Amniotic epithelial cell (primary cell): ENCODE results near the gene CERS6.
"Not testable (repeated sequence)": the region's sequence is repeated elsewhere in the genome, so short reads cannot be mapped to it uniquely, and the experiment has no call there.

ENCODE experiments used
- DNase-seq: peaks from one replicate; pipeline ENCODE4 v3.0.0-alpha.2; 2010; ENCODE audit warnings: low read depth

Gene CERS6

DNA sequence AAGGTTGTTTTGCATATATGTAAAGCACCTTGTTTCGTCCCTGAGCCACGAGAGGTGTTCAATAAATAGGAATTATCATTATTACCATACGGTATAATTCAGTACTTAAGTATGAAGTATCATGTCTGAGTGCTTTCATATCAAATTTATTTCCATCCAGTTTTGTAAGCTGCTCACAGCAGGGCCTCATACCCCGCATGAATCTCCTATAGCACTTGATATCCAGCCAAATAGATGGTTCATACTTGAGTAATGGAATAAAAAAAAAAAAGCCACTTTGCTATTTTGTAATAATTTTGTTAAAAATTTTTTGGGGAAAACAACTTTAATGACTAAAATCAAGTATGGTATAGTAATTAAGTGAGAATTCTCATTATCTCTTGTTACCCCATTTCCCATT, 185.6 kb downstream of the CERS6 start:
- DNase-seq = peak; percentile 31

DNA sequence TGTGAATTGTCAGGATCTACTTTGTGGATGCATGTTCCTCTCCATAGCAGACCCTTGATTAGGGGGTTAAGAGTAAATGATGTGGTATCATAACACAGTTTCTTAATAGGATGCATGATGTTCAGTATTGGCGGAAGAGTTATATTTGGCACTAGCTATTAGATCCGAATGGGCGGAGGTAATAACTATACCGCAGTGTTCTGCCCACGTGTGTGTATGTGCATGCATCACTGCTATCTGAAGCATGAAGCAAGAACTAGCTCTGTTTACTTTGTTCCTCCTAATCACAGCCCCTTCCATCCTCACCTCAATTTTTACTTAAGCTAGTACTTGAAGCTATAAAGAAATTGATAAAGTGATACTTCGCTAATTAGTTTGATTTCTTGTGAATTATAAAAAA, 186.8 kb downstream of the CERS6 start:
- no peak for DNase-seq

GRCh38 chr2:168643979-168644378, 187.9 kb downstream of the CERS6 start:
- peak; percentile 79 for DNase-seq

DNA sequence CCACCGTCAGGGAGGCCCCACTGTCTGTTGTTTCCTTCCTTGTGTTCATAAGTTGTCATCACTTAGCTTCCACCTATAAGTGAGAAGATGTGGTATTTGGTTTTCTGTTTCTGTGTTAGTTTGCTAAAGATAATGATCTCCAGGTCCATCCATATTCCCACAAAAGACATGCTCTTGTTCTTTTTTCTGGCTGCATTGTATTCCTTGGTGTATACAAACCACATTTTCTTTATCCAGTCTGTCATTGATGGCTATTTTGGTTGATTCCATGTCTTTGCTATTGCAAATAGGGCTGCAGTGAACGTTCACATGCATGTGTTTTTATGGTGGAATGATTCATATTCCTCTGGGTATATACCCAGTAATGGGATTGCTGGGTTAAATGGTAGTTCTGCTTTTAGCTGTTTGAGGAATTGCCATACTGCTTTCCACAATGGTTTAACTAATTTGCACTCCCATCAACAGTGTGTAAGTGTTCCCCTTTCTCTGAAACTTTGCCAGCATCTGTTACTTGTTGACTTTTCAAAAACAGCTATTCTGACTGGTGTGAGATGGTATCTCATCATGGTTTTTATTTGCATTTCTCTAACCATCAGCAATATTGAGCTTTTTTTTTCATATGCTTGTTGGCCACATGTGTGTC, 189.7 kb downstream of the CERS6 start:
- DNase-seq = no peak

DNA sequence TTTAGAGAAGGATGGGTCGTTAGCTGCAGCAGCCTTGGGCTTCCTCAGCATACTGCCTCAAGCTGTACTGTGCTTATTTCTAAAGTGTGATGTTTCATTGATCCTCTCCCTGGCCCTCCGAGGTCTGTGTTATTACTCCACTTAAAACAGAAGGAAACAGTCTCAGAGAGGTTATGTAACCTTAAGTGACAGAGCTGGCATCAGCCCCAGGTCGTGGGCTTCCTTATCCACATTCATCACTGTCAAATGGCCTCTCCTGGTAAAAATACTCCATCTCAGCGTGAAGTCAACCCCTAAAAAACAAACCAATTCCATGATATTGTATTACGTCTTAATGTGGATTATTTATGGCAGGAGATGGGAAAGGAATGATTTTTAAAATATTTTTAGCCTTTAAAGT, 193.0 kb downstream of the CERS6 start:
- no peak for DNase-seq

DNA sequence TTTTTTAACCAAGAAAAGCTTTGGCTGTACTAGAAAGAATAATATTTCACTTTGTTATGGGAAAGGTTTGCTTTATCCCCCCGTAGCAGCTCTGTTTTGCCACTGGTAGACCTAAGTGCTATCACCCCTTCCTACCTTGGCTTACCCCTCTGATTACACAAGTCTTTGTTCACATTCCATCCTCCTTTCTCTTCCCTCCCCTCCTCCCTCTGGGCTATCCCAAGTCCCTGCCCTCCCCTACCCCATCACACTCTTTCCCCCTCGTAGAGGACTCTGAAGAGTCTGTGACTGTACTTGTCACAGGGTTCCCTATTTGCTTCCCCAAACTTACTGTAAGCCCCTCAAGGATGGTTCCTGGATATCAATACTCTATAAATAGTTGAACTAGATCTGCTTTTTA, 193.5 kb downstream of the CERS6 start:
- no peak for DNase-seq

DNA sequence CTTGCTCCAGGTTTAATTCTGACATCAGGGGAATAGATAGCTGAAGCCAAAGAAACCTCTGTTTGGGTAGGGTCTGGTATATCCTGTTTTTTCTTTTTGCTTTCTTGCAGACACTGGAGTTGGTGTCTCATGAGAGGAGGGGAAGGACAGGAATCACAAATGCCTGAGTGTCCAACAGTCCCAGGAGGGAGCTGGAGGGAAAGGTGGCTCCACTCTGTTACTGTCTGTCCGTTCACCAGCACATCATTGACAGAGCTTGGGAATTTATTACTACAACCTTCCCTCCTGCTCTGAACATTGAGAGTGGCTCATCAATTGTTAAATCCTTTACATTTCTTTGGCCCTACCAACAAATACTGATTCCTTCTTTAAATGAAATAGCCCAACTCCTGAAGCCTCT, 194.1 kb downstream of the CERS6 start:
- no peak for DNase-seq

- no peak for DNase-seq
These were observed 194.7 kb downstream of the CERS6 start for GRCh38 chr2:168650781-168651180.

- no peak for DNase-seq
These were observed 197.2 kb downstream of the CERS6 start for GRCh38 chr2:168652997-168653921.

GRCh38 chr2:168654705-168655104, 198.6 kb downstream of the CERS6 start:
- DNase-seq = no peak

DNA sequence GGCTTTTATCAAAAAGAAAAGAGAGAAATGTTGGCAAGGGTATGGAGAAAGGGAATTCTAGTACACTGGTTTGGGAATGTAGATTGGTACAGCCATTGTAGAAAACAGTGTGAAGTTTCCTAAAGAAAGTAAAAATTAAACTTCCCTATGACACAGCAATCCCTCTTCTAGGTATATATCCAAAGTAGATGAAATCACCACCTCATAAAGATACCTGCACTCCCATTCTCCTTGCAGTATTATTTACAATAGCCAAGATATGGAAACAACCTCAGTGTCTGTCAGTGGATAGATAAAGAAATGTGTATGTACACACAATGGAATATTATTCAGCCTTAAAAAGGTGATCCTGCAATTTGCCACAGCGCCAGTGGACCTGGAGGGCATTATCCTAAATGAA, 199.1 kb downstream of the CERS6 start:
- no peak for DNase-seq

GRCh38 chr2:168657378-168657777, 201.3 kb downstream of the CERS6 start:
- DNase-seq = not testable (repeated sequence)

- DNase-seq = no peak
These were observed 202.6 kb downstream of the CERS6 start for GRCh38 chr2:168658706-168659105.

DNA sequence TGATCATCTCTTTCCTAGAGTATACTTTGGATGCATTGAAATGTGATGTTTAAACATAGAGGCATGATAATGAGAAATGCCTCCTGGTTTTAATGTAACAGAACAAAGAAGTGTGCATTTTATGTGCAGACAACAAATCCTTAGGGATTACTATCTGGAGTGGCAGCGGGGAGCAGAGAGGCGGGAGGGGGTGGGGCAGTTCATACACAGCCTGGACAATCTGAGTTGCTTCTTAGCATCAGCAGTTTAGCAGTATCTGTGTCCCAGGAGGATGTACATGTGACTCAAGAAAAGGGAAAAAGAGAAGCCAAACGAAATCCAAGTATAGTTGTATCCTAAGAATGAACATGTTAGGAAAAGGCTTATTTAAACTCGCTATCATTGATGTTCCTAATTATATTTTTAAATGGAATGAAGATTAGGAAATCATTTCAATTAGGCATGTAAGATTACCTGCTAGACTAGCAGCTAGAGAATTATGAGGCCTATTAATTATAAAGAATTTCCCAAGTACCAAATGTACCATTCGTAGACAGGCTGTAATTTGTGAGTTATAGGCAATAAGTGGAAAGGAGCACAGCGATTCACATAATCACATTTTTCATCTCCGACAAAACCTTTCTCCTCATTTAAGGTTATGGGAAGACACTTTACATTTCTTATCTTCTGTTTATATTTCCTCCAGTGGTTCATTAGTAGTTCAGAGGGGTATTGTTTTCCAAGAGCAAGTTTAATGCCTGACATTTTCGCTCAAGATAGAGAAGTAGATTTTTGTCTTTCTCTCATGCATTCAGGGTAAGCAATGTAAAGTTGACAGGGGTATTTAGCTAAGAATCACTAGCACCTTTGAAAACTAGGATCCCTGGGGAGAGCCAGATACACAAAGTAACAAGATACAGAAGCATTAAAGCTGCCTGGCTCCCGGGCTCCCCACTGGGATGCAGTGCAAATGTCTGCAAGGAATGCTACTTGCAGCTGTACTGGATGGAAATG, 205.1 kb downstream of the CERS6 start:
- DNase-seq = no peak

GRCh38 chr2:168661863-168662256, 205.8 kb downstream of the CERS6 start:
- no peak for DNase-seq

GRCh38 chr2:168662651-168663208, 206.7 kb downstream of the CERS6 start:
- DNase-seq = no peak

DNA sequence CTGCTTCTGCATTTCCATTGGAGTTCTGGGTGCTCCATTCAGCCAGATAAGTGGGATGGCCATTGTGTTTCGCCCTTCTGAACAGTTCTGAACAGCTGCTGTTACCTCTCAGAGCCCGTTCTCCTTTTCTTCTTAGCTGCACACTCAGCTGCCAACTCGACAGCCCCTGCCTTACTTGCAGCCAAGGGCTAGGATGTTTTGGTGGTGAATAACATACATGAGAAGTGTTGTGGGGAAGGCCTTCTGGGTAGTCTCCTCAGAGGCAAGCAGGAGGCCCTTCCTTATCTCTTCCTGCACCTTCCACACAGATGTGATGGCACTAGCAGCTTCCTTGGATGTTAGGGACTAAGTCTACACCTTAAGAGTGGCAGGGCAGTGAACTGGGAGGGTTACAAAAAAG, 207.9 kb downstream of the CERS6 start:
- peak; percentile 72 for DNase-seq

- not testable (repeated sequence) for DNase-seq
These were observed 208.6 kb downstream of the CERS6 start for GRCh38 chr2:168664715-168665114.

DNA sequence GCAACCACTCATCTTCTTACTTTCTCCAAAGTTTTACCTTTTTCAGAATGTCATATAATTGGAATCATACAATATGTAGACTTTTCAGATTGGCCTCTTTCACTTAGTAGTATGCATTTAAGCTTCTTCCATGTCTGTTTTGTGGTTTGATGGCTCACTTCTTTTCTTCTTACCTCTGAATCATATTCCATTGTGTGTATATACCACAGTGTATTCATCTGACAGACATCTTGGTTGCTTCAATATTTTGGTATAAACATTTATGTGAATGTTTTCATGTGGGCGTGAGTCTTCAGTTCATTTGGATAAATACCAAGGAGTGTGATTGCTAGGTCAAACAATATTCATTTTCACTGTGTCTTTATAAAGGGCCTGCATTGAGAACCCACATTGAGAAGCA, 210.3 kb downstream of the CERS6 start:
- DNase-seq = peak; percentile 76

DNA sequence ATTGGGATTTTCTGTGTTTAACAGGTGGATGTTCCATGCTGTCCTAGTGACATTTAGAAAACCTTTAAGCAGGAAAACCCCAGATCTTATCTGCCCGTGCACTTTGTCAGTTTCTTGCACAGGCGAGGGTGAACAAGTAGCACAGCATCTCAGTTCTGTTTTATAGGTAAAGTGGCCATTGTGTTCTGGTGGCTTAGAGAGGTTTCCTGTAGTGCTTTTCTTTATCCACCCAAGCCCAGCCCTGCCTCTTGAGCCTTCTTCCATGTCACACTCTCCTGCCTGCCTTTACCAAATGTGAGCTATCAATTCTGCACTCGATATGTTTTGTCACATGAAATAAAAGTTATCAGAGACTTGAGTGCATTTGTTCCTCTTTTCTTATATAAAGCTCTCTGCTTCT, 211.1 kb downstream of the CERS6 start:
- no peak for DNase-seq

GRCh38 chr2:168669151-168669550, 213.1 kb downstream of the CERS6 start:
- no peak for DNase-seq

GRCh38 chr2:168670478-168670877, 214.4 kb downstream of the CERS6 start:
- DNase-seq = no peak
